ENCODE results near the gene PROX1. TPM values are rescaled to one million over a fixed set of nuclear protein-coding genes. Genes with fewer than 3 reads are reported as not detected.

The PROX1 gene
- total and polyA plus RNA-seq, 2 of the 8 experiments (the other 6 are each of a cell fraction or from before 2014, with no cell fraction given), result 0.30 to 2.0 TPM

GRCh38 chr1:213985209-213986019 is 2.4 kb upstream of the PROX1 start (continued):
- TF ChIP-seq MAX (IDR thresholded peaks at IDR 0.05) (0 out of 2 replicates have a peak, but pooled peaks have one; percentile 19), BRCA1 (IDR thresholded peaks at IDR 0.05; ENCODE audit: low read depth, low read length) (no peak), EZH2 (IDR thresholded peaks at IDR 0.05; ENCODE audit: low read depth, low read length, severe bottlenecking) (peak; percentile 95), TBP (IDR thresholded peaks at IDR 0.05; ENCODE audit: low read depth, low read length) (no peak; the same call in 1 of the 2 replicates), CTBP2 (IDR thresholded peaks at IDR 0.05; ENCODE audit: borderline replicate concordance, insufficient read depth, insufficient read length, low read length) (peak; percentile 73), RAD21 (IDR thresholded peaks at IDR 0.05 in 1 of 2, conservative IDR thresholded peaks at IDR 0.05 in 1 of 2; ENCODE audit: low read depth in 2 of 2, low read length in 2 of 2) (0 out of 4 replicates have a peak, but pooled peaks of 1 of the 2 experiments have one; percentile 2), CBX5 (IDR thresholded peaks at IDR 0.05; ENCODE audit: low read depth, low read length) (no peak), KDM4A (IDR thresholded peaks at IDR 0.05; ENCODE audit: low read depth, low read length, severe bottlenecking) (peak; percentile 45), E2F6 (IDR thresholded peaks at IDR 0.05) (no peak; the same call in none of the 2 replicates), CREB1 (IDR thresholded peaks at IDR 0.05) (no peak)
